DMS79 treated with DMSO at 0.1 percent for 48 hours (cell line): Measurements from ENCODE around the gene COBL.

Source experiments
- DNase-seq: peaks from one replicate; lab custom pipeline; 2025; lab: John Stamatoyannopoulos, UW

Gene COBL, protein sequence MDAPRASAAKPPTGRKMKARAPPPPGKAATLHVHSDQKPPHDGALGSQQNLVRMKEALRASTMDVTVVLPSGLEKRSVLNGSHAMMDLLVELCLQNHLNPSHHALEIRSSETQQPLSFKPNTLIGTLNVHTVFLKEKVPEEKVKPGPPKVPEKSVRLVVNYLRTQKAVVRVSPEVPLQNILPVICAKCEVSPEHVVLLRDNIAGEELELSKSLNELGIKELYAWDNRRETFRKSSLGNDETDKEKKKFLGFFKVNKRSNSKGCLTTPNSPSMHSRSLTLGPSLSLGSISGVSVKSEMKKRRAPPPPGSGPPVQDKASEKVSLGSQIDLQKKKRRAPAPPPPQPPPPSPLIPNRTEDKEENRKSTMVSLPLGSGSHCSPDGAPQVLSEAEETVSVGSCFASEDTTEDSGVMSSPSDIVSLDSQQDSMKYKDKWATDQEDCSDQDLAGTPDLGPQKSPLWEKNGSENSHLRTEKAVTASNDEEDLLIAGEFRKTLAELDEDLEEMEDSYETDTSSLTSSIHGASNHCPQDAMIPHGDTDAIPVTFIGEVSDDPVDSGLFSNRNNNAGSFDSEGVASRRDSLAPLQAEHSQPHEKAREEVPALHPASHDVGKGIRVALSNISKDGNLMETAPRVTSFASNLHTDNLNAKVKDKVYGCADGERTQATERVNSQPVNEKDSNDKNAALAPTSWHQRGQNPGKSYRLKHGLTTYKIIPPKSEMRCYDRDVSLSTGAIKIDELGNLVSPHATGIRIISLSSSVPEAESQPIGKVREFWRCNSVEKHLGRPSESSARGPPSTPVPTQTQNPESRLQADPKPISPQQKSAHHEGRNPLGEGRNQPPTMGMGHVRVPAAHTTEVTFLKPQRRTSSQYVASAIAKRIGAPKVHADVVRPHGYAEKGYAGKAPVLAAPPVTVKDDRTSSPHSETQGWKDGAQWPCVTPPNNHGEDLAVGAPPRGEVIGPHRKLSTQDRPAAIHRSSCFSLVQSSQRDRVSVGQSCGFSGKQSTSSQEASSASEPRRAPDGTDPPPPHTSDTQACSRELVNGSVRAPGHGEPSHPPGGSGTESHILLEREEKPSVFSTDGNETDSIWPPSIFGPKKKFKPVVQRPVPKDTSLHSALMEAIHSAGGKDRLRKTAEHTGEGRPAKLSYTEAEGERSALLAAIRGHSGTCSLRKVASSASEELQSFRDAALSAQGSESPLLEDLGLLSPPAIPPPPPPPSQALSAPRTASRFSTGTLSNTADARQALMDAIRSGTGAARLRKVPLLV

DNA sequence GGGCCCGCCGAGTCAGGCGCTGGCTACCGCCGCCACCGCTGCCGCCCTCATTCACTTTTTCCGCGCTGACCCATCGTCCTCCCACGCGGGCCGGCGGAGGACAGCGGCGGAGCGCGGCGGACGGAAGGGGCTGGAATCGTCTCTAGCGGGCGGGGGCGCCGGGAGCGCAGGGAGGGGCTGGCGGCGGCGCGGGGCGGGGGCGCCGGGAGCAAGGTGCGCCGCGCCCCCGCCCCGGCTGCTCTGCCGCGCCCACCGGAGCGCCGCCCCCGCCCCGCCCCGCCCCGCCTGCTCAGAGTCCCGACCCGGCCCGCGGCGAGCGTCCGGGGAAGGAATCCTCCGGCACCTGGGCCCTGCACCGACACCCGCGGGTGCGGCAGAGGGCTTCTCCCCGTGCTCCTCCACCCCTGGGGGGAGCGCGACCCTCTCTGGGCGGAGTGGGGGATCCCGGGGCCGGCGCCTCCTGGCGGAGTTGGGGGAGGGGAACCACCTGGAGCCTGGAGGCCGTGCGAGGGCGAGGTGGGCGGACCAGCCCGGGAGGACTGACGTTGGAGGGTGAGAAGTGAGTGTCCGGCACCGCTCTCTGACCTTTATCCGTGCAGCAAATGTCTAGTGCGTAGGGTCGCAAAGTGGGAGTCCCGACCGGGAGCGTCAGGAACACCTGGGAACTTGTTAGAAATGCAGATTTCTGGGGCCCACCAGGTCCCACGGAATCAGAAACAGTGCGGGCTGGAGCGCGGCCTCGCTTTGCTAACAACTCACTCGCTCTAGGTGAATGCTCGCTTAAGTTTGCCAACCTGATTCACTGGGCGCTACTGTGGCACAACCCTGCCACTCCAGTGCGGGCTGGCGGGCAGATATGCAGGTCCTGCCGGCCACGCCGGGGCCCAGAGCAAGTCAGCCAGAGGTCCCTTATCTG is at the start of gene COBL:
COBL (minus strand) TSS at position 144 of the 916 bp plus-strand sequence. CDS start 176 bp downstream, outside the sequence.
- no peak for DNase-seq

DNA sequence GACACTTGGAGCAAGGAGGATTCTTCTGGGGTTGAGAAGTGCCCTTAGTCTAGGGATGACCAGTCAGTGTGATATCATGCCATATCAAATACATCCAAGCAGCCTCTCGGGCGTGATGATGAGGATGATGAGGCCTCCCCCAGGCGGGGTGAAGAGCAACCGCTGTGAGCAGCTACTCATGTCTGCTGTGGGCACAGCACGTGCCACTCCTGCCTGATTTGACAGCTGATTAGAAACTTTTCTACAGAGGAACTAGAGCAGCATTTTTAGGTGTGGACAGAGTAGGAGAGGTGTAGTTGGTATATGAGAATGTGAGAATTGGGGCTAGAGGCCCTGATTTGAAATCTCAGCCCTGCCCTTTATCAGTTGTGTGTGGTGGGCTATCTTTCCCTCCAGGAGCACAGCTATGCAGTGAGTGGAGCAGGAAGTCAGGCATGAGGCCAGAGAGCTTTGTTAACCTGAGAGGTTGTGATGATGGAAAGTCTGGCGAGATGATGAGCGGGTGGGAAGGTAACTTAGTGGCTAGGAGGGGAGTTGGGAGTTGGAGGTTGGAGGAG is 49.6 kb upstream of the COBL start:
- no peak for DNase-seq

DNA sequence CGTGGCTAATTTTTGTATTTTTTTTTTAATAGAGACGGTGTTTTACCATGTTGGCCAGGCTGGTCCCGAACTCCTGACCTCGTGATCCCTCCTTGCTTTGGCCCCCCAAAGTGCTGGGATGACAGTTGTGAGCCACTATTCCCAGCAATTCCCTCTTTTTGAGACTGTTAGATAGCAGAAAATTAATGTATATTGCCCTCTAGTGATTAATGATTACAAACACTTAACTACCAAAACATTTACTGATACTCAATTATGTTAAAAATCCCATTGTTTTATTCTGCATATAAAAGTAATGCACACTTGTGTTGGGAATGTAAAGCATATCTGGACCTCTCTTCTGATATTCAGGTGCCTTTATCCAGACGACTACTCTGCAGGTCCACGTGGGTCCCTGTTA is 41.2 kb upstream of the COBL start:
- no peak for DNase-seq

DNA sequence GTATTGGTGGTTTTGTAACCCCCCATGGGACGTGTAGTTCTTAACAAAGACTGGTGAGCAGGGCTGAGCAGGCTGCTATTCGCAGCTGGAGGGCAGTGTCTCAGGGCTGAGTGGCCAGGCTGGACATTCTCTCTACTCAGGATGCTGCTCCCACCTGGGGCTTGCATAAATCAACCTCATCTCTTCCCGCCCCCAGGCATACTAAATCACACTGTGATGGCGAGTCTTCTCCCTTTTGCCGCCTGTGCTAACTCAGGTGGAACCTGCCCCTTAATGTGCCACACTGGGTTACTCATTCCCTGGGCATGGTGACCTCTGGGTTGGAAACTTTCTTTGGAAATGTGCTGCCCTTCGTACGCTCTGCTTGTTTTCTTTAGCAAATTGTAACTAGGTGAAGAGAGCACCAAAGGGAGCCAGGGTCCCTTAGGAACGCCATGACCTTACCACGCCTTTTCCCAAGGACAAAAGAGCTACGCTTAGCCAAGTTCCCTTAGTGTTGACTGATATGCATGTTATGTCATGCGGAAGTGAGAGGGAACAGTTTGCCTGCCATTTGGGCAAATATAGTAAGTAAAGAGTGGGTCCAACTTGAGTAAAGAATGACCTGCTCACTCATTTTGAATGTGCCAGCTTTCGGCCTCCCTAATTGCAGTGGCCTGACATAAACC is 40.4 kb upstream of the COBL start:
- DNase-seq, result peak; percentile 39

DNA sequence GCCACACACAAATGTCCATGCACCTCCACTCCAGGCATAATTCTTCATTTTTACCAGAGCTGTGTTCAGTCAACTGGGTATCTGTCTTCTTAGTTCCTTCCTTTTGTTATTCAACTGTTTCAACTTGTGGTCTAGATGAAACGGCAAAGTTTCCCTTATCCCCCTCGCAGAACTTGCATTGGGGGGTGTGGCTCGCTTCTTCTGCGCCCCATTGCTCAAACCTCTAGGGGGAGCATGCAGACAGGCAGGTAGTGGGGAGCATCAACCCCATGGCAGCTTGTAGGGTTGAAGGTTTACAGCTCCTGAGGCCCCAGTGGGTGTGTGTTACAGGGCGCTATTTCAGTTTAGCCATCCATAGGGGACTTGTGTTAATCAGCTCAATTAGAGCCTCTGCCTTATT is 38.3 kb upstream of the COBL start:
- no peak for DNase-seq

DNA sequence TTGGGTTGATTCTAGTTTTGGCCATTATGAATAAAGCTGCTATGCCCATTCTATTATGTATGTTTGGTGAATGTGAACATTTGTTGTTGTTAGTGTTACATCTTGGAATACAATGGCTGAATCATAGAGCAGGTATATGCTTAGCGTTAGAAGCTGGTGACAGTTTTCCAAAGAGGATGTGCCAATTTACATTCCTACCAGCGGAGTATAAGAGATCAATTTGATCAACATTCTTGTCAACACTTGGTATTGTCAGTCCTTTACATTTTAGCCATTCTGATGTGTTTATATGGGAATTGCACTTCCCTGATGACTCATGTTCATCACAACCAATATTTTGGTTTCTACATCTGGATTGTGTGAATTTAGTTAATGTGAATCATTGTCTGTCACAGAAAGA is 37.8 kb upstream of the COBL start:
- DNase-seq, result no peak

DNA sequence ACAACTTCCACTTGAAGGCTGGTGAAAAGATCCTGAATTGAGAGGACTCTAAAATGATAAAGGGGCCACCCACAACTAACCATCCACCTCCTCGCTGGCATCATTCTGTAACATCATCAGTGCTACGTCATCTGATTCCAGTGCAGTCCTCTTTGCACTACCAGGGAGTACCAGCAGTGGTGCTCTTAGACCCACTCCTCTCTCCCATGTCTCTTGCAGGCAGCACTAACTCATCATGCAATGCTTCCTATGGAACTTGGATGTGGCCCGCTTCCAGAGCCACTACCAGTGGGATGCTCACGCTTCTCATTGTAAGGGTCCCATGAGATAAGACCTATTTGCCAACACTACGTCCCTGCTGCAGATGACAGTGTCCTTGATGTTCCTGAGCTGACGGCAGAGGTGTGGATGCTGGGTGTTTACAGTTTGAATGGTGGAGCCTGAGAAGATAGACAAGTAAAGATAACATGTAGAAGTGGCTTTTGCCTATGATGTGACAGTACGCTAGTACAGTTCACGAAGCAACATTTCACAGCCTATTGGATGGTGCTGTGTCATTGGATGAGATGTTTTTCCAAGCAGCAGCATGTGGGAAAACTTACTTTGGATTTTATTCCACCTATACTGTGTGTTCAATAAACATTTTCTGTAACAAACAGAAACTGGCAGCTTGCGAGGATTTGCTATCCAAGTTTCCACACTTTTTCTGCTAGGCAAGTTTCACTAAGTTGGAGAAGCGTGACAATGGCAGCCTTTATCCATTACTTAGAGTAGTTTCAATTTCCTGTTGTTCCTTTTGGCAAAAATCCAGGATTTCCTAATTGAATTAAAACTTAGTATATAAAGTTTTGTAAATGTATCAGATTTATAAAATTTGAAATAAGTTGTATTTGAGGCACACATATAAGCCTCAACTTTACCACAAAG is 35.8 kb upstream of the COBL start:
- DNase-seq, result no peak

DNA sequence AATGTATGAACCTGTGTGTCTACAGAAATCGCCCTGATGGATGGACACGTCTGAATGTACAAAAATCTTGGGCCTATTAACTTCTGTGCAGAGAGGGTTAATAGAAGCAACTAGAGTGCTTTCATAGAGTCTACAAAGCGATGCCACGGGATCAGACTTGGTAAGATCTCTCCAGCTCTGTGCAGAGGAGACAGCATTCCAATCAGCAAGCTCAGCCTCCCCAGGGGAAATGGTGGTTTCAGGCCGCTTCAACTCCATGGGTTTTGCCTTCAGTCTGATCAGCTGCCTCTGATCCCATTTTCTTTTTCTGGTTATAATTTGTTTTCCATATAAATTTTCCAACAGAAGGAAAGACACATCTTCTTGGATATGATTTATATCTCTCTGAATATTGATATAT is 35.1 kb upstream of the COBL start:
- DNase-seq, result no peak

DNA sequence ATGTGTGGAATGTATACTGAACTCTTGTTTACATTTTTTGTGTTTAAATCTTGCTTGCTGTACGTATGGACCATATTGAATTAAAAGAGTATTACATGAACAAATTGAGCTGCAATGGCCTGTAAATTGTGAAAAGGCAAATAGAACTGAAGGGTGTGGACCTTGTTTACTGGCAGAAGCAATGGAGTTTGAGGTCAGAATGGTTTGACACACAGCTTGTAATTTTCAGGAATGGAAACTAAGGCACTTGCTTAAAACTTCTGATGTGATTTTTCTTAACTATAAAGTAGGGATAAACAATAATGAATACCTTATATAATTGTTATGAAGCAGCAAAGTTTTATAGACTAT is 33.9 kb upstream of the COBL start:
- no peak for DNase-seq

DNA sequence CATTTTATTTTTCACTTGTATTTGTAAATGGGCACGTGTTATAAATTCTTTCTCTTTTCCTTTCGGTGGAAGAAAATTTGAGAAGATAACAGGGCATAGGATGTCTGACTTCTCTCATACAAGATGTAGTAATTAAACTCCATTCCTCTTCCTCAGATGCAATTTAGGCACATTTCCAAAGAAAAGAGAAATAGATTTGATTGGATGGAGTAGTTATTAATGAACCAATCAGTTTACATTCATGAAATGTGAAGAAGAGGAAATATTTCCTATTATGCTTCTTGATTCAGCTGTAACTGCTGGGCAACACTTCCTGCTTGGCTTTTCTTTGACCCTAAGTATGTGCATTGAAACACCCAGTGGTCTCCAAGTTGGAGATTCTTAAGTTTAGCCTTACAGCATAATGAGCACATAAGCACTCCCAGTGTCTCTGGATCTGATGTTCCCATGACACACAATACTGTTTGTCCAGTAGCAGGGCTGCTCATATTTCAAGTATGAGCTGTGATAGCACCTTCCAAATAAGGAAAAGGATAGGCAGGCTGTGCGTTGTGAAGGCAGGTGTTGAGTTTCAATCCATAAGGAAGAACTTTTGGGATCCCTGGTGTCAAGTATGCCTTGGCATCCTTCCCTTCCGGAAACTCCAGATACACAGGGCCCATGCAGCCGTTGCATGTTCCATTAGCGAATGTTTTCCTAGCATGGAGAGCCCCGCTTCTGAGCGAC is 33.4 kb upstream of the COBL start:
- DNase-seq, result peak; percentile 65

DNA sequence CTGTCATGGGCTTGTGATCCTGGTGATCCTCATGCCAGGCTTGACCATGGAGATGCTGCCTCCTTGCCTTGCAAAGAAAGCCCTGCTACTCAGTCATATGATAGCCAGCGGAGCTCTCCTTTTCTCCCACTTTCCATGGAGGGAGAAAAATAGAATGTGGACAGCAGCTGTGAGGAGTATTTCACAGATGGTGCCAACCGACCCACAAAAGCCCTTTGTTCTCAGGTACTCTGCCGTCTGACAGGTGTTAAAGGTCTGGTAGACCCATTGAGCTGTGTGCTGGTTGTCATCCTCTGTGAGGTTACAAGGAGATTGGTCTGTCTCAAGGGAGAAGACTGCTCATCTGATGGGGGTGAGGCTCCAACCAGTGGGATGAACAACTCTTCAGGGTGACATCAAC is 29.5 kb upstream of the COBL start:
- DNase-seq, result no peak

DNA sequence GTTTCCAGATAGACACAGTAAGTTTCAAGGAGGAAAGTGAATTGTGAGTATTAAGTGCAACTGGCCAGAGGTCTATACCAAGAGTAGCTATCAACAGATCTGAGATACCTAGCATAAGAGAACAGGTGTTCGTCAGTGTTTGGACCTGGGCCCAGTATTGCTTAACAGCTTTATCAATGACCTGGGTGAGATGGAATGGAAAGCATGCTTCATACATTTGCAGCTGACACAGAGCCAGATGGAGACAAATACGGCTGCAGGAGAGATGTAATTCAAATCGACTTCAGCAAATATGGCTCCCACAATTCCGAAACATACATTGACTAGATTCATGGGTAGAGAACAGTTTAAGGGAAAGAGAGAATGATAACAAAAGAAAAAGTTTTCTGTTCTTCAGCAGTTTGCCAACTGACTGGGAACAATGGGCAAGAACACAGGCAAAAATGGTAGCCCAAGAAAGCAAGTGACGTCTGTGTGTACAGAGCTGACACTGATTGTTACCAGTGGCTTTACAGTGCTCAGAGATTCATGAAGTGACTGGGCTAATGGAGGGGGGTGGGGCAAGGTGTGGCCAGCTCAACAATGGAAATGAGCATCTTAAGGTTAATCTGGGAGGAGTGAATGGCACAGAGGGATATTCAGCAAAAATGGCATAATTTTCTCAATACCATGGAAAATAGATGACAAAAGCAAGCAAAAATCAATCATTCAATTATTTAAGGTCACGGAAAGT is 28.0 kb upstream of the COBL start:
- peak; percentile 62 for DNase-seq

DNA sequence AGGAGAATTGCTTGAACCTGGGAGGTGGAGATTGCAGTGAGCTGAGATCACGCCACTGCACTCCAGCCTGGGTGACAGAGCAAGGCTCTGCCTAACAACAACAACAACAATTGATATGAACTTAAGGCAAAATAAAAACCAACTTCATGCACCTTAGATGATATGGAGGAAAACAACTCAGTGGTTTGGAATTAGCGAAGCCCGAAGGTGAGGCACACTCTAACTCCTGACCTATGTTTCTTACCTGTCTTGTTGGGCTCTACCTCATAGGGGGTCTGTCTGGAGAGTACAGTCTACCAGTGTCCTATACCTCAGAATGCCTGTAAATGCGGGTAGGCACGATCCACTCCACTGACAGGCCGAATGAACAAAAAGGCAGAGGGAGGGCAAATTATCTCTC is 24.3 kb upstream of the COBL start:
- no peak for DNase-seq

DNA sequence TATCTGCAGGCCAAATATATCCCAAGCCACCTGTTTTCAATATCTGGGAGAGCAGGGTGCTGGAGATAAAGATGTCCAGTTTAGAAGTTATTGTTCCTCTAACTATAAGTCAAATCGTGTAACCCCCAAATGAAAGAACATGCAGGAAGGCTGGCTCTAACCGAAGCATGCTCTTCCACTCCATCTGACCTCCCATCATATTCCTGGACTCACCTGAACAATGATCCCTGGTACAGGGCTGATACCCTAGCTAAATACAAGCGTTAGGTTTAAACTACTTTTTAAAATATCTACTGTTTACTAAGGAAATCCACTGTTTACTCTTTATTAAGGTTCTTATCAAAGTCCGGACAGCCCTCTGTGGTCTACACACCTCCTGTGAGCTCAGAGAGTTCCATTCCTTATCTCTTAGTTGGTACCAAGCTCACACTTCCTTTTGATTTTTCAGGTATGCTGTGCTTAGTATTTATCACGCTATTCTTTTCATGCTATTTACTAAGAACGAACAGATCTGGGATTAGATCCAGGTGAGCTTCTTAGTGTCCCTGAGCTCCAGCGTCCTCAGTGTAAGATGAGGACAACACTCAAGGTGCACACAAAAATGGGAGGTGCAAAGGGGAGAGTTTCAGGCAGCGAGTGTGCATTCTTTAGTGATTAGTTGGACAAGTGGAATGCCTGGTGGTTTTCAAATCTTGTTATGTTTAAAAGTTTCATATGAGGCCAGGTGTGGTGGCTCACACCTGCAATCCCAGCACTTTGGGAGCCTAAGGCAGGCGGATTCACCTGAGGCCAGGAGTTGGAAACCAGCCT is 23.6 kb upstream of the COBL start:
- DNase-seq, result no peak

DNA sequence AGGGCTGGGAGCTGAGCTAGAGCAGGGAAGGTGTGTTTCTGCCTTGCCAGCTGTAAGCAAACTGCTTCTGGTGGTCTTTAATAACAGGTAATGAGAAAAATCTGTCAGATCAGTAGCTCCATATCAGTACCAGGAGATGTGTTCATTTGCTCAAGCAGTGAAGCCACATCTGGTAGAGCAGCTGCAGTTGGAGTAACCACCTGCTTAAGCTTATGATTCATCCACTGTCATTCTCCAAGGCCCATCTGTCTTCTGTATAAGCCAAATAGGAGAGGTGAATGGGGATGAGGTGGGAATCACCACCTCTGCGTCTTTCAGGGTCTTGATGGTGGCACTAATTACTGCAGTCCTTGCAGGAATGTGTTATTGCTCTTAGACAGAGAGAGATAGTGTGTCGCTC is 18.4 kb upstream of the COBL start:
- DNase-seq, result no peak

DNA sequence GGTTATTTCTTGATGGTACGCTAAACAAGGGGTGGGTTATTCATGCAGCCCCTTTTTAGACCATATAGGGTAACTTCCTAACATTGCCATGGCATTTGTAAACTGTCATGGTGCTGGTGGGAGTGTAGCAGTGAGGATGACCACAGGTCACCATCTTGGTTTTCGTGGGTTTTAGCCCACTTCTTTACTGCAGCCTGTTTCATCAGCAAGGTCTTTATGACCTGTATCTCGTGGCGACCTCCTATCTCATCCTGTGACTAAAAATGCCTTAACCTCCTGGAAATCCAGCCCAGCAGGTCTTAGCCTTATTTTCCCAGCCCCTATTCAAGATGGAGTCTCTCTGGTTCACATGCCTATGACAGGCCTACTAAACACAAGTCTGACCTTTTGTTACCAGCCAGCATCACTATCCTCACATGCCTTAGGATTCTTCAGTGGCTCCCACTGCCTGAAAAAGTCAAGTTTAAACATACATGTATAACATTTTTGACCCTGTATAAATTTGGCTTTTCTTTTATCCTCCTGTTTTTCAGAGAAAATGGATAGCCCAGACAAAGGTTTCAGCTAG is 13.2 kb upstream of the COBL start:
- no peak for DNase-seq

DNA sequence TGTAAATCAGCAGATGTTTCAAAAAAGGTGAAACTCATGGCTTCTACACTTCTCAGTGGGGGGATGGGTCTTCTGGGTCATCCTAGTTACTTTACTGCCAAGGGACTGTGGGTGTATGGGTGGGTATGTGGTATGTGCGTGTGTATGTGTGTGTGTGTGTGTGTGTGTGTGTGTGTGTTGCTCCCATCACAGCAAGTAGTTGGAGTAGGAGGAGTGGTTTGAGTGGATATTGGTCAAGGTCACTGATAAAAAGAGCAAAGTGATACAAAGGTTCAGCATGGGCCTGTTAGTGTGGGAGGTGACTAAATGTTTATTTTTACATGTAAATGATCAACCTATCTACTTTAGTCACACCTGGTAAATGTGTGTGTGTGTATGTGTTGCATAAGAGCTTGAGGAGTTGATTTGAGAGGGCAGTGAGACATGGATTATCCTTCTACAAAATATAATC is 11.8 kb upstream of the COBL start:
- DNase-seq, result no peak
